ENCODE results near the gene RAB7A. TPM values are rescaled to one million over a fixed set of nuclear protein-coding genes. Genes with fewer than 3 reads are reported as not detected.
"Not testable (repeated sequence)": the region's sequence is repeated elsewhere in the genome, so short reads cannot be mapped to it uniquely, and the experiment has no call there.

The RAB7A gene
- total RNA-seq, 4 donors from 2014 or later = 70.7 to 109 (median 92.3) TPM

DNA sequence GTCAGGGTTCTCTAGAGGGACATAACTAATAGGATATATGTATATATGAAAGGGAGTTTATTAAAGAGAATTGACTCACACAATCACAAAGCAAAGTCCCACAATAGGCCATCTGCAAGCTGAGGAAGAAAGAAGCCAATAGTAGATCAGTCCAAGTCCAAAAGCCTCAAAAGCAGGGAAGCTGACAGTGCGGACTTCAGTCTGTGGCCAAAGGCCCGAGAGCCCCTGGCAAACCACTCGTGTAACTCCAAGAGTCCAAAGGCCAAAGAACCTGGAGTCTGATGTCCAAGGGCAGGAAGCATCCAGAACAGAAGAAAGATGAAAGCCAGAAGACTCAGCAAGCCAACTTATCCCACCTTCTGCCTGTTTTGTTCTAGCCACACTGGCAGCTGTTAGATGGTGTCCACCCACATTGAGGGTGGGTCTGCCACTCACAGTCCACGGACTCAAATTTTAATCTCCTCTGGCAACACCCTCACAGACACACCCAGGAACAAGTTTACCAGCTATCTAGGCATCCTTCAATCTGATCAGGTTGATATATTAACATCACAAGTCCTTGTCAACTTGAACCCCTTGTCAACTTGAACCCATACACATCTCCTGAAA lies 99.2 kb downstream of the RAB7A start:
- Histone ChIP-seq H3K27me3 (no peaks in the 10 kb centered on the region), H3K4me3 (peak overlapping the region in 1 of 4 donors; percentile 13), H3K27ac (peak overlapping the region in 1 of 4 donors; percentile 33), H3K36me3 (peaks cover 0 to 3% (median 0%) of the 10 kb centered on the region in 3 donors), H3K9me3 (no peaks in the 10 kb centered on the region), H3K4me1 (peaks cover 0 to 30% (median 0%) of the 10 kb centered on the region in 3 donors)
- intact Hi-C loops (cut with DNase I) = no loop called here
- DNase-seq = no peak
- 79 to 96% methylated on average over 4 of the region's 4 CpGs for WGBS, 2 donors
- TF ChIP-seq, protein P1, sequence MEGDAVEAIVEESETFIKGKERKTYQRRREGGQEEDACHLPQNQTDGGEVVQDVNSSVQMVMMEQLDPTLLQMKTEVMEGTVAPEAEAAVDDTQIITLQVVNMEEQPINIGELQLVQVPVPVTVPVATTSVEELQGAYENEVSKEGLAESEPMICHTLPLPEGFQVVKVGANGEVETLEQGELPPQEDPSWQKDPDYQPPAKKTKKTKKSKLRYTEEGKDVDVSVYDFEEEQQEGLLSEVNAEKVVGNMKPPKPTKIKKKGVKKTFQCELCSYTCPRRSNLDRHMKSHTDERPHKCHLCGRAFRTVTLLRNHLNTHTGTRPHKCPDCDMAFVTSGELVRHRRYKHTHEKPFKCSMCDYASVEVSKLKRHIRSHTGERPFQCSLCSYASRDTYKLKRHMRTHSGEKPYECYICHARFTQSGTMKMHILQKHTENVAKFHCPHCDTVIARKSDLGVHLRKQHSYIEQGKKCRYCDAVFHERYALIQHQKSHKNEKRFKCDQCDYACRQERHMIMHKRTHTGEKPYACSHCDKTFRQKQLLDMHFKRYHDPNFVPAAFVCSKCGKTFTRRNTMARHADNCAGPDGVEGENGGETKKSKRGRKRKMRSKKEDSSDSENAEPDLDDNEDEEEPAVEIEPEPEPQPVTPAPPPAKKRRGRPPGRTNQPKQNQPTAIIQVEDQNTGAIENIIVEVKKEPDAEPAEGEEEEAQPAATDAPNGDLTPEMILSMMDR (IDR thresholded peaks at IDR 0.05) = no peak
- no peak for TF ChIP-seq POLR2A (IDR thresholded peaks at IDR 0.05)

DNA sequence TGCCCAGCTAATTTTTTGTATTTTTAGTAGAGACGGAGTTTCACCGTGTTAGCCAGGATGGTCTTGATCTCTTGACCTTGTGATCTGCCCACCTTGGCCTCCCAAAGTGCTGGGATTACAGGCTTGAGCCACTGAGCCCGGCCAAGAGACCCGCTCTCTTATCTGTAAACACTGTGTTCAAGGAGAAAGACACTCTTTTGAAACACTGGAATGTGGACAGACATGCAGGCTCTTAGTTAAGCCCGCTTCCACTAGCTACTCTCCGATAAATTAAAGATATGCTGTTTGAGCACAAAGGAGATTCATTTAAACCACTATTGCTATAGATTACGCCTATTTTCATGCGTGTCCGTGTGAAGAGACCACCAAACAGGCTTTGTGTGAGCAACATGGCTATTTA lies 103.1 kb downstream of the RAB7A start:
- H3K9me3 ChIP-seq; H3K4me3 ChIP-seq; DNase-seq; intact Hi-C loops (cut with DNase I); H3K27me3 ChIP-seq; H3K36me3 ChIP-seq: not testable (repeated sequence)
- 75 to 79% methylated on average over 6 to 9 of the region's 9 CpGs for WGBS, 2 donors
- Histone ChIP-seq H3K27ac (peak overlapping the region in 1 of 4 donors; percentile 25), H3K4me1 (peaks cover 0 to 25% (median 0%) of the 10 kb centered on the region in 3 donors)

DNA sequence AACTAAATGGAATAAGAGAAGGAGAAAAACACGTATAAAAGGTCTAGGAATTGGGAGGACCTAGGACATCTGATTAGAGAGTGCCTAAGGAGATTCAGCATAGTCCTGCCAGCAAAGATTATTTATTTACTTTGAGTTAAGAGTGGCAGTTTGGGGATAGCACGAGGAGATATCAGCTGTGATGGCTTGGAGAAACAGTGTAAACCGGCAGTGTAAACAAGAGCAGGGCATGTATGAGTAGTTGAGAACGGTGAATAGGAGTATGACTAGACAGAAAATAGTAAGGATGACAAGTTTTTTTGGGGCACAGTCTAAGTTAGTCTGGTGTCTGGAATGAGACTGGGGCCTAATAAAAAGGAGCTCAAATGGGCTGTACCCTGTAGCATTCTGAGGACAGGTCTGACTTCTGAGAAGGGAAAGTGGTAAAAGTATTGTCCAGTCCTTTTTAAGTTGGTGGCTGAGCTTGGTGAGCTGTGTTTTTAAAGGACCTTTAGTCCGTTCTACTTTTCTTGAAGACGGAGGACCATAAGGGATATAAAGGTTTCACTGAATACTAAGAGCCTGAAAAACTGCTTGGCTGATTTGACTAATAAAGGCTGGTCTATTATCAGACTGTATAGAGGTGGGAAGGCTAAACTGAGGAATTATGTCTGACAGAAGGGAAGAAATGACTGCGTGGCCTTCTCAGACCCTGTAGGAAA lies 104.1 kb downstream of the RAB7A start:
- DNase-seq; intact Hi-C loops (cut with DNase I); H3K36me3 ChIP-seq; H3K9me3 ChIP-seq; H3K4me3 ChIP-seq; H3K27me3 ChIP-seq: not testable (repeated sequence)
- Histone ChIP-seq H3K4me1 (peaks cover 0 to 25% (median 0%) of the 10 kb centered on the region in 3 donors), H3K27ac (peak overlapping the region in 1 of 4 donors; percentile 29)
- 72 to 79% methylated on average over 7 of the region's 7 CpGs for WGBS, 2 donors

DNA sequence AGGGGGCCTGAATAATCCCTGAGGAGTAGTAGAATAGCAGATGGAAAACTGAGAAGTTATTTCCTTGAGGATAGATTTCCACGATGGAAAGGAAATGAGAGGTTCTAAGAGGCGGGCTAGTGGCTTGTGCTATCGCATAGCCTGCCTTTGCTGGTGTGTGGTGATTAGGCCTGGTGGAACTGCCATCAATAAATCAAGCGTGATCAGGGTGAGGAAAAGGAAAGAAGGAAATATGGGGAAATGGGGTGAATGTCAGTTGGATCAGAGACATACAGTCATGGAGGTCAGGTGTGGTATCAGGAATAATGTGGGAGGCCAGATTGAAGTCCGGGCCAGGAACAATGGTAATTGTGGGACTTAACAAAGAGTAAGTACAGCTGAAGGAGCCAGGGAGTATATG lies 104.8 kb downstream of the RAB7A start:
- Histone ChIP-seq H3K27ac (peak overlapping the region in 1 of 4 donors; percentile 29), H3K4me1 (peaks cover 0 to 23% (median 0%) of the 10 kb centered on the region in 3 donors)
- WGBS, 2 donors = 85 to 87% methylated on average over 5 of the region's 5 CpGs
- H3K27me3 ChIP-seq; intact Hi-C loops (cut with DNase I); H3K9me3 ChIP-seq; DNase-seq; H3K36me3 ChIP-seq; H3K4me3 ChIP-seq: not testable (repeated sequence)

DNA sequence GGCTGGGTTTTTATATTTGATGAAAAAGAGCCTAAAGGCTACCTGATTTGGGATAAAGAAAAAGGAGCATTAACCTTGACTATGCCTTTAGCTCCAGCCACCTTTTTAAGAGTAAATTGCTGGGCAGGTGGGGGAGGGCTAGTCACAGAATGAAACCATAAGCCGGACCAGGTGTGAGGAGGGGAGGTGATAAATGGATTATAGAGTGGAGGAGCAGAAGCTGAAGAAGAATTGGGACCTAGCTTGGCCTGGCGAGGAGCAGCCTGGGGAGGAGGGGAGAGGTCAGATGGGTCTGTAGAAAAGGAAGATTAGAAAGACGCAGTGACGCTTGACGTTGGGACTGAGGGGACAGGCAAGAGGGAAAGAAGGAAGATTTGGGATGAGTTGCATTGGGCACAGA lies 107.0 kb downstream of the RAB7A start:
- DNase-seq; H3K9me3 ChIP-seq; intact Hi-C loops (cut with DNase I); H3K27ac ChIP-seq; H3K27me3 ChIP-seq; H3K4me3 ChIP-seq; H3K36me3 ChIP-seq: not testable (repeated sequence)
- H3K4me1 ChIP-seq = peaks cover 0 to 18% (median 0%) of the 10 kb centered on the region in 3 donors
- WGBS, 2 donors = 66 to 71% methylated on average over 5 of the region's 5 CpGs

DNA sequence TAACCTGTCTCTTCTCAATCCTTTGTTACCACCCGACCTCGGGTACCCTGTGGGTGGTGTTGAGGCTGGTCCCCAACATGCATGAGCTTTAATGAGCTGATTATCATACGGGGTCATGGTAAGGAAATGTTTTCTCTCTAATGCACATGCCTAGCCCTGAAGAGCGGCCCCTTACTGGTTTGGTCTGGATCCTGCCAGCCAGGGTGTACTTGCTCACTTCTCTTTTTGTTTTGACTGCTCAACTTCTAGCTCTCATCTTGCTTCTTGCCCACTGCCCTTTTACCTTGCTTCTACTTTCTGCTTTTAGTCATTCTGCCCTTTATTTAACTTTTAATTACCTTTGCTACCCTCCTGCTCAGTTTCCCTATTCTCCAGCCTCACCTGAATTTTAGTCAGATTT lies 109.1 kb downstream of the RAB7A start:
- Histone ChIP-seq H3K4me3 (no peak overlapping the region), H3K36me3 (no peaks in the 10 kb centered on the region), H3K27me3 (no peaks in the 10 kb centered on the region), H3K4me1 (peaks cover 0 to 6% (median 0%) of the 10 kb centered on the region in 3 donors), H3K9me3 (no peaks in the 10 kb centered on the region), H3K27ac (no peak overlapping the region)
- WGBS, 2 donors = 86 to 91% methylated on average over 4 of the region's 4 CpGs
- no peak for DNase-seq
- TF ChIP-seq, protein P1 (IDR thresholded peaks at IDR 0.05) = no peak
- TF ChIP-seq POLR2A (IDR thresholded peaks at IDR 0.05) = no peak
- intact Hi-C loops (cut with DNase I) = no loop called here
